ENCODE data around the gene PPIAL4G. TPM values are rescaled to one million over a fixed set of nuclear protein-coding genes. Genes with fewer than 3 reads are reported as not detected.
"Not testable (repeated sequence)": the region's sequence is repeated elsewhere in the genome, so short reads cannot be mapped to it uniquely, and the experiment has no call there.

Gene PPIAL4G
- polyA plus RNA-seq, 3 donors, result 0.03 TPM; not detected in 2

GRCh38 chr1:148528591-148528990, 45.5 kb upstream of the PPIAL4G start:
- H2AFZ ChIP-seq (ENCODE audit: insufficient read depth, low read depth, low read length, poor library complexity, severe bottlenecking); H3K36me3 ChIP-seq (replicated peaks in 1 of 2; ENCODE audit: control insufficient read depth in 1 of 2, insufficient read depth in 2 of 2, low read length in 2 of 2); H3K4me3 ChIP-seq (replicated peaks in 1 of 3; ENCODE audit: low read depth in 2 of 3, low read length in 3 of 3); H3K27ac ChIP-seq (ENCODE audit: low read depth in 1 of 2, low read length in 2 of 2); H3K4me2 ChIP-seq (replicated peaks; ENCODE audit: extremely low read depth, low read length, poor library complexity, severe bottlenecking); H3K36me3 Mint-ChIP-seq; H3K4me1 Mint-ChIP-seq; H3K27ac Mint-ChIP-seq; H4K20me1 ChIP-seq (ENCODE audit: insufficient read depth, low read length); H3K9me3 Mint-ChIP-seq; H3K9me3 ChIP-seq (replicated peaks in 1 of 2; ENCODE audit: control insufficient read depth in 1 of 2, insufficient read depth in 1 of 2, low read length in 2 of 2); intact Hi-C loops (cut with micrococcal nuclease); H3K79me2 ChIP-seq (ENCODE audit: insufficient read depth, low read length); H3K9ac ChIP-seq (ENCODE audit: insufficient read depth, low read length, poor library complexity, severe bottlenecking); DNase-seq; H3K27me3 Mint-ChIP-seq (ENCODE audit: low read depth in 3 of 3); H3K27me3 ChIP-seq (ENCODE audit: control insufficient read depth in 2 of 2, insufficient read depth in 2 of 2, low read length in 2 of 2); H3K4me1 ChIP-seq (ENCODE audit: control insufficient read depth in 1 of 2, insufficient read depth in 2 of 2, low read length in 2 of 2): not testable (repeated sequence)
- peak overlapping the region in 1 of 2 donors; percentile 68 for H3K4me3 Mint-ChIP-seq
- TF ChIP-seq CTCF (IDR thresholded peaks at IDR 0.05), result peak; percentile 12
- no CpG with 5 or more reads among the region's 24 CpGs for WGBS (ENCODE audit: insufficient coverage)

- H3K9me3 Mint-ChIP-seq; H3K9me3 ChIP-seq (replicated peaks in 1 of 2; ENCODE audit: control insufficient read depth in 1 of 2, insufficient read depth in 1 of 2, low read length in 2 of 2); H3K27me3 ChIP-seq (ENCODE audit: control insufficient read depth in 2 of 2, insufficient read depth in 2 of 2, low read length in 2 of 2); H3K4me3 Mint-ChIP-seq; intact Hi-C loops (cut with micrococcal nuclease); H3K4me1 ChIP-seq (ENCODE audit: control insufficient read depth in 1 of 2, insufficient read depth in 2 of 2, low read length in 2 of 2); H2AFZ ChIP-seq (ENCODE audit: insufficient read depth, low read depth, low read length, poor library complexity, severe bottlenecking); H3K4me3 ChIP-seq (replicated peaks in 1 of 3; ENCODE audit: low read depth in 2 of 3, low read length in 3 of 3); H3K27ac Mint-ChIP-seq; H3K4me2 ChIP-seq (replicated peaks; ENCODE audit: extremely low read depth, low read length, poor library complexity, severe bottlenecking); H3K36me3 ChIP-seq (replicated peaks in 1 of 2; ENCODE audit: control insufficient read depth in 1 of 2, insufficient read depth in 2 of 2, low read length in 2 of 2); H4K20me1 ChIP-seq (ENCODE audit: insufficient read depth, low read length); H3K9ac ChIP-seq (ENCODE audit: insufficient read depth, low read length, poor library complexity, severe bottlenecking); H3K79me2 ChIP-seq (ENCODE audit: insufficient read depth, low read length); H3K36me3 Mint-ChIP-seq; H3K27ac ChIP-seq (ENCODE audit: low read depth in 1 of 2, low read length in 2 of 2); H3K27me3 Mint-ChIP-seq (ENCODE audit: low read depth in 3 of 3); DNase-seq: not testable (repeated sequence)
- no CpG with 5 or more reads among the region's 2 CpGs for WGBS (ENCODE audit: insufficient coverage)
- peaks cover 12% of the 10 kb centered on the region for H3K4me1 Mint-ChIP-seq
These were observed 43.5 kb upstream of the PPIAL4G start for GRCh38 chr1:148526587-148526986.

GRCh38 chr1:148523205-148524144, 40.4 kb upstream of the PPIAL4G start:
- H3K4me2 ChIP-seq (replicated peaks; ENCODE audit: extremely low read depth, low read length, poor library complexity, severe bottlenecking); H3K27me3 Mint-ChIP-seq (ENCODE audit: low read depth in 3 of 3); DNase-seq; H3K79me2 ChIP-seq (ENCODE audit: insufficient read depth, low read length); H3K9me3 ChIP-seq (replicated peaks in 1 of 2; ENCODE audit: control insufficient read depth in 1 of 2, insufficient read depth in 1 of 2, low read length in 2 of 2); H3K27me3 ChIP-seq (ENCODE audit: control insufficient read depth in 2 of 2, insufficient read depth in 2 of 2, low read length in 2 of 2); H3K36me3 Mint-ChIP-seq; intact Hi-C loops (cut with micrococcal nuclease); H3K27ac ChIP-seq (ENCODE audit: low read depth in 1 of 2, low read length in 2 of 2); H3K36me3 ChIP-seq (replicated peaks in 1 of 2; ENCODE audit: control insufficient read depth in 1 of 2, insufficient read depth in 2 of 2, low read length in 2 of 2); H2AFZ ChIP-seq (ENCODE audit: insufficient read depth, low read depth, low read length, poor library complexity, severe bottlenecking); H3K4me1 ChIP-seq (ENCODE audit: control insufficient read depth in 1 of 2, insufficient read depth in 2 of 2, low read length in 2 of 2); H3K4me3 ChIP-seq (replicated peaks in 1 of 3; ENCODE audit: low read depth in 2 of 3, low read length in 3 of 3); H4K20me1 ChIP-seq (ENCODE audit: insufficient read depth, low read length); H3K9ac ChIP-seq (ENCODE audit: insufficient read depth, low read length, poor library complexity, severe bottlenecking); H3K4me1 Mint-ChIP-seq; H3K9me3 Mint-ChIP-seq: not testable (repeated sequence)
- no CpG with 5 or more reads among the region's 35 CpGs for WGBS (ENCODE audit: insufficient coverage)
- H3K4me3 Mint-ChIP-seq, result peak overlapping the region; percentile 76 to 86
- peak overlapping the region; percentile 90 to 98 (median 97) for H3K27ac Mint-ChIP-seq

Measured in CD14-positive monocyte (primary cell).